Measurements from ENCODE around the gene MLLT1.
A peak's percentile ranks its signal among the peaks of the same experiment; 100 is the strongest.

MLLT1 gene

GRCh38 chr19:6273701-6274601, 5.8 kb downstream of the MLLT1 start:
- DNase-seq = no peak

- DNase-seq = no peak
These were observed 6.7 kb downstream of the MLLT1 start for GRCh38 chr19:6272913-6273600.

GRCh38 chr19:6272411-6272791, 7.4 kb downstream of the MLLT1 start:
- DNase-seq = no peak

- DNase-seq = peak; percentile 70
These were observed 7.9 kb downstream of the MLLT1 start for GRCh38 chr19:6271721-6272410.

- DNase-seq = no peak
These were observed 8.5 kb downstream of the MLLT1 start for GRCh38 chr19:6271251-6271650.

GRCh38 chr19:6270822-6271221, 9.0 kb downstream of the MLLT1 start:
- DNase-seq = no peak

GRCh38 chr19:6270076-6270745, 9.6 kb downstream of the MLLT1 start:
- no peak for DNase-seq

GRCh38 chr19:6269101-6269886, 10.5 kb downstream of the MLLT1 start:
- no peak for DNase-seq

GRCh38 chr19:6268382-6268771, 11.4 kb downstream of the MLLT1 start:
- DNase-seq = no peak

- no peak for DNase-seq
These were observed 12.0 kb downstream of the MLLT1 start for GRCh38 chr19:6267552-6268381.

- DNase-seq = no peak
These were observed 15.0 kb downstream of the MLLT1 start for GRCh38 chr19:6264803-6265202.

- DNase-seq = no peak
These were observed 15.9 kb downstream of the MLLT1 start for GRCh38 chr19:6263735-6264444.

- no peak for DNase-seq
These were observed 16.5 kb downstream of the MLLT1 start for GRCh38 chr19:6263306-6263705.

GRCh38 chr19:6262519-6262918, 17.3 kb downstream of the MLLT1 start:
- DNase-seq = no peak

- DNase-seq = no peak
These were observed 17.9 kb downstream of the MLLT1 start for GRCh38 chr19:6261883-6262282.

- DNase-seq = no peak
These were observed 18.7 kb downstream of the MLLT1 start for GRCh38 chr19:6260912-6261650.

GRCh38 chr19:6260376-6260775, 19.4 kb downstream of the MLLT1 start:
- DNase-seq = no peak

- DNase-seq = no peak
These were observed 20.4 kb downstream of the MLLT1 start for GRCh38 chr19:6259312-6259861.

- no peak for DNase-seq
These were observed 20.9 kb downstream of the MLLT1 start for GRCh38 chr19:6258812-6259311.
